VCaP (cell line): Measurements from ENCODE around the gene PRR33.

ENCODE experiments used
- H3K27ac ChIP-seq: fragments of 450-650 bp; 2 replicates; pipeline ENCODE4 v1.5.1; 2017
- CTCF ChIP-seq: fragments of 450-650 bp; conservative IDR thresholded peaks from 2 replicates; pipeline ENCODE4 v1.5.1; 2017; ENCODE audit warnings: mild to moderate bottlenecking, moderate library complexity

PRR33 gene

GRCh38 chr11:1893581-1894359 lies 2.1 kb upstream of the PRR33 start:
- TF ChIP-seq CTCF: no peak
- no peak overlapping the region for H3K27ac ChIP-seq

- H3K27ac ChIP-seq: no peak overlapping the region
- no peak for TF ChIP-seq CTCF
Measured at GRCh38 chr11:1892558-1892957, 863 bp upstream of the PRR33 start.

GRCh38 chr11:1892116-1892515 lies 421 bp upstream of the PRR33 start:
- no peak for TF ChIP-seq CTCF

GRCh38 chr11:1890856-1891830 lies 552 bp downstream of the PRR33 start:
- TF ChIP-seq CTCF: no peak
- H3K27ac ChIP-seq: no peak overlapping the region

More at GRCh38 chr11:1892116-1892515, 421 bp upstream of the PRR33 start:
- H3K27ac ChIP-seq: no peak overlapping the region

GRCh38 chr11:1889941-1890855 lies 1.5 kb downstream of the PRR33 start:
- no peak overlapping the region for H3K27ac ChIP-seq
- no peak for TF ChIP-seq CTCF

- TF ChIP-seq CTCF: no peak
- no peak overlapping the region for H3K27ac ChIP-seq
Measured at GRCh38 chr11:1889224-1889930, 2.3 kb downstream of the PRR33 start.
